Measurements from ENCODE around the gene CMKLR1.

CMKLR1 gene

GRCh38 chr12:108360487-108360886, 21.4 kb upstream of the CMKLR1 start:
- no peak for DNase-seq

DNA sequence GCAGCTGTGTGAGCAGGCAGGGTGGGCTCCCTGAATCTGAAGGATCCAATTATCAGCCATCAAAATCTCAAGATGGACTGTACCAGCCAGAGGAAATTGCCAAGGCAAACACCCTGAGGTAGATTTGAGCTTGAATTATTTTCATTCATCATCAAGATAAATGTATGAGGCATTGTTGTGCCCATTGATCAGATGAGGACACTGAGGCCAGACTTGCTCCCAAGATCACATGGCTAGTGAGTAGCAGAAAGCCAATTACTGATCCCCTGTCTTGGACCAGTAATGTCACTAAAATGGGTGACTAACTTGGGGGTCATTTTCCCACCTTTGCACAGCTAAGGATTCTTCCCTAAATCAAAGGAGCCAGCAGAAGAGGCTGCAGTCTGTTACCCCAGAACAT, 20.9 kb upstream of the CMKLR1 start:
- no peak for DNase-seq

GRCh38 chr12:108358580-108358965, 19.5 kb upstream of the CMKLR1 start:
- DNase-seq = no peak

GRCh38 chr12:108357834-108358579, 18.9 kb upstream of the CMKLR1 start:
- DNase-seq = no peak

GRCh38 chr12:108356835-108357806, 18.0 kb upstream of the CMKLR1 start:
- no peak for DNase-seq

GRCh38 chr12:108355069-108355468, 16.0 kb upstream of the CMKLR1 start:
- no peak for DNase-seq

- no peak for DNase-seq
These were observed 13.5 kb upstream of the CMKLR1 start for GRCh38 chr12:108352591-108352990.

DNA sequence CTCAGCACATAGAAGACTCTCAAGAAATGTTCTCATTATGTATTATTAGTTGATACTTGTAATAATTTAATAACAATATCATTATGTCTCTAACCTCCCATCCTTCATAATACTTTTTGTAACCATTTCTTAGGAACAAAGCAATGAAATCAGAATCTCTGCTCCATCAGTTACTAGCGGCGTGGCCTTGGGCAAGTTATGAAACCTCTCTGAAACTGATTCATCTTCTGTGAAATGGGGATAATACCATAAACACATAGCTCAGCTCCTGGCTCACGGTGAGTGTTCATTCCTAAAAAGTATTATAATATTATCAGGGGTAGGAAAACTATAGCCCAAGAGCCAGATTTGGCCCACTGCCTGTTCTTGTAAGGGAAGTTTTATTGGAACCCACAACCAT, 11.4 kb upstream of the CMKLR1 start:
- no peak for DNase-seq

- DNase-seq = no peak
These were observed 10.2 kb upstream of the CMKLR1 start for GRCh38 chr12:108349278-108349688.

- DNase-seq = no peak
These were observed 9.7 kb upstream of the CMKLR1 start for GRCh38 chr12:108348842-108349241.

- DNase-seq = no peak
These were observed 7.9 kb upstream of the CMKLR1 start for GRCh38 chr12:108346727-108347710.

DNA sequence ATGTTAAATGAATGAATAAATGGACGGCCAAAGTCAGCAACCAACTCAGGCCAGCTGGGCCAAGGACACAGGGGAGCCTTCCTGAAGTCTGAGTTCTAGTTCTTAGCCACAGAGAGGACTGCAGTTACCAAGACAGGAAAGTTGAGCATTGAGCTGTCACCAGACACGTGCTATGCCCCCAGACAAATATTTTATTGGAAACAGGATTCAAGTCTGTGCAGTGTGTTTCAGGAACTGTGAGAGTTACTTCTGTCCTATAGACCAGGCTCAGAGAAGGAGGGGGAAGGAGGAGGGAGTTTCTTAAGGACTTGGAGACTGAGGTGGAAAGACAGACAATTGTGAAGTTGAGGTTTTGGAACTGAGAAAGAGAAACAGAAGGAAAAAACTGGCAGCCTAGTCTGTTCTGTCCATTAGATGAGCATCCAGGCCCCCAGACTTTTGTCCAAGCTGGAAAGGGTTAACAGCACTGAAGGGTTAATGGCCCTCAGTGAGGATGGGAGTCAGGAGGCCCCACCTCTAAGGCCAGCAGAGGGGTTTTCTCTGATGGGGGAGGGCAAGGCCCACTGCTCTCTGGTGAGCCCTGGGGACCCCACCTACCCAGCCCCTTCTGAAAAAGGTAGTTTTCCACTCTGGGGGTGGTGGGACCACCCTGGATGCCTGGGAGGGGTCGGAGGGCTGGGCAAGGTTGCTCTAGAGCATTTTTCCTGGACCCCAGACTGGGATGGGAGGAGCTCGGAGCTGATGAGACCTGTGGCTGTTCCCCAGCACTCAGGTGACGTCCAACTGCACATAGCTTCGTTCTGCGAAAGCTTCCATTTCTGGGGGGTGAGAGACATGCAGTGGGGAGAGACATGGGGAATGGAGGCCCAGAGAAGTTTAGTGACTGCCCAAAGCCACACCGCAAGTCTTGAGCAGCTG, 6.9 kb upstream of the CMKLR1 start:
- no peak for DNase-seq

DNA sequence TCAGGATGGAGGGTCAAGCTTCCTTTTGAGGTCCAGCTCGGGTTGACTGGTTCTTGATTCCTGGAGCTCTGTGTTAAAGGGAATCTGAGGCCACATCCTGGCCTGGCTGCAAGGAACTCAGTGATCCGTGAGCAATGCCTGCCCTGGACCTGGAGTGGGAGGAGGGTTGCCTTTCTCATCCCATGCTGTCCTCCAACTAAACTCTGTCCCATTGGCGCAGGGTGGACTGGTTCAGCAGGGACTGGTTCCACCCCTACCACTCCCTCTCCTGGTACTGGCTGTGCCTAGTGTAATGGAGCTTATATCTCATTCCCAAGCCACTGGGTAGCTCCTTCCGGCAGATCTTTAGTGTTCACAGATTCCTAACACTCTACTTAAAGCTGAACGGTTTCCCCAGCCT, 3.9 kb upstream of the CMKLR1 start:
- no peak for DNase-seq

- DNase-seq = no peak
These were observed 3.0 kb upstream of the CMKLR1 start for GRCh38 chr12:108341854-108342847.

DNA sequence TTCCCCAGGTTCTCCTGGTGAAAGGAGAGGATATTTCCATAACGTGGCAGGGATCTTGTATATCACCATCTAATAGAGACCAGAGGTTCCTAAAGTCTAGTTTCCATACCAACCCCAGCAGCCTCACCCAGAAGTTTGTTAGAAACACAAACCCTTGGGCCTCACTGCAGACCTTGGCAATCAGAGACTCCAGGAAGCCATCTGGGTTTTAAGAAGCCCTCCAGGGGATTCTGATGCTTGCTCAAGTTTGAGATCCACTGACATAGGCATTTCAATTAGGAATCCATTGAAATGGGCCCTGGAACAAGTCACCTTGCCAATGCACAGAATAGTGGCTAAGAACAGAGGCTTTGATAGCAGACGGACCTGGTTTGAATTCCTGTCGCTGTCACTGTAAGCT, 2.2 kb upstream of the CMKLR1 start:
- DNase-seq = no peak

- DNase-seq = no peak
These were observed 926 bp upstream of the CMKLR1 start for GRCh38 chr12:108340037-108340436.

DNA sequence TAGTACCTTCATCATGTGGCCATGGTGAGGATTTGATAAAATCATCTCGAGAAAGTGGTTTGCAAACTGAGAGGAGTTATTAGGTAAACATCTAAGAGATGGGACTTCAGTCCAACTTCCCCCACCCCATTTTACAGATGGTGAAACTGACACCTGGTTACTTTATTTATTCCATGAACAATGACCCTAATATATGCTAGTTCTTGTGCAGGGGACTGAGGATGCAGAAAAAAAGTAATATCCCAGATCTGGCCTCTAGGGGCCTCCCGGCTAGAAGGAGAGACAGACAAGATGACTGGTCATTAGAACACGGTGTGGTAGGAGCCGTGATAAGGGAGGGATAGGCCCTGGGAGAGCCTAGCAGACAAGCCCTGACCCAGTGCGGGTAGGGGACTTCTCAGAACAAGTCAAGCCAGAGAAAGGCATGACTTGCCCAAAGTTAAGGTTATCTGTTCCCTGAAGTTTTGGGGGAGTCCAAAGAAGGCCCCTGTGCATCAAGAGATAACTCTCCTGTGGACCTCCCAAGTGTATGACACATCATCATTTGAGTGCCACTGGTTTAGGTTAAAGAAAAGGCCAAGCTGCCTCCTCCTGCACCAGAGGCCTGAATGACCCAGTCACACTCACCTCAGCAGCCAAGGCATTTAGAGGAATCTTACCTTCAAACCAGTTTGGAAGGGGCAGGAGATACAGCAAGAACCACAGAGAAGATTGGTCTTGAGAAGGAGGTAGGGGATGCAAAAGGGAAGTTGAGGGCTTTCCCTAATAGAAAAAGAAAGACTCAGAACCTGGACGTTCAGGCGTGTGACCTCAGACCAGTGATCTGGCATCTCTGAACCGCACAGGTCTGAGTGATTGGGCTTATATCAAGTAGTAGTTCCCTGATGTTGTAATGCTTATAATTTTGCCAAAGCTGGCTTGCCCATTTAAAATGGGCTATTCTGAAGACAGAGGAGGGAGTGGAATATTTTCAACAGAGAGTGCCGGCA, 1.6 kb downstream of the CMKLR1 start:
- DNase-seq = peak; percentile 78

- no peak for DNase-seq
These were observed 3.6 kb downstream of the CMKLR1 start for GRCh38 chr12:108335349-108336119.

All from hematopoietic multipotent progenitor cell treated with erythropoietin and hydrocortisone succinate and interleukin-3 and kit ligand, for 4 days (in vitro differentiated cells).